K562 (cell line): ENCODE measurements around the gene LRRC26. TPM values are rescaled to one million over a fixed set of nuclear protein-coding genes. Genes with fewer than 3 reads are reported as not detected.

Experiments used
- ATAC-seq: fragments of 200-7000 bp; cut with Tn5 transposase; 3 replicates; pipeline ENCODE4 v1.9.1; 2020; ENCODE audit warnings: moderate library complexity
- BruUV-seq: library from RNA; stranded (reverse); fragments of 400-500 nt; replicated peaks from 2 replicates; lab custom pipeline; 2021; lab: Mats Ljungman, UMichigan
- CTCF ChIA-PET: fragments of 300-600 bp; formaldehyde crosslinking; extraction: SDS; loops from one replicate; lab custom pipeline; 2021; ENCODE audit warnings: low intra/inter-chr PET ratio; lab: Yijun Ruan, JAX
- POLR2A ChIA-PET: fragments of 300-600, 350-650 bp; sonication (Branson Sonifier 250); formaldehyde crosslinking; extraction: SDS; loops from one replicate; lab custom pipeline; 2021; ENCODE audit warnings: antibody characterized with exemption, inconsistent platforms; lab: Yijun Ruan, JAX
- DNase-seq, 4 experiments: peaks; one replicate each; pipeline versions ENCODE4 v3.0.0 to v3.0.0-alpha.2; 2011 to 2018; ENCODE audit warnings: low spot score in 3 of 4, mixed read lengths in 3 of 4; ENCODE audit errors: extremely low read depth in 1 of 4
- FAIRE-seq: peaks from 2 replicates; lab custom pipeline; 2011; peaks lifted over from hg19 to GRCh38; lab: Jason Lieb, UNC
- H2AFZ ChIP-seq: 2 replicates; pipeline ENCODE4 v1.6.0; 2011; ENCODE audit warnings: low read depth, low read length, control low read depth, inconsistent platforms
- H3K27ac ChIP-seq: fragments of 200-600 bp; 3 replicates; pipeline ENCODE4 v1.8.0; 2011; ENCODE audit warnings: low read depth, mild to moderate bottlenecking, control low read depth, inconsistent platforms, low read length, moderate library complexity, mixed read lengths; ENCODE audit errors: extremely low read depth
- H3K27me3 ChIP-seq, 2 experiments: fragments of 300-600 bp in 1 of 2; 2 replicates in 1 of 2; 3 replicates in 1 of 2; pipeline versions ENCODE4 v1.6.0 to v1.8.0; 2011; ENCODE audit warnings: inconsistent platforms in 2 of 2, low read length in 2 of 2, mild to moderate bottlenecking in 1 of 2, mixed read lengths in 1 of 2, moderate library complexity in 1 of 2; ENCODE audit not compliant: control insufficient read depth in 2 of 2, insufficient read depth in 2 of 2
- H3K36me3 ChIP-seq: fragments of 300-600 bp; 3 replicates; pipeline ENCODE4 v1.8.0; 2011; ENCODE audit warnings: mild to moderate bottlenecking, low read length, inconsistent platforms; ENCODE audit not compliant: control insufficient read depth, insufficient read depth
- H3K4me1 ChIP-seq, 2 experiments: fragments of 200-600 bp in 1 of 2; replicated peaks in 1 of 2; 2 replicates in 1 of 2; 3 replicates in 1 of 2; pipeline versions ENCODE4 v1.5.1 to v1.8.0; 2011; ENCODE audit warnings: inconsistent platforms in 2 of 2, low read length in 2 of 2, mild to moderate bottlenecking in 1 of 2, mixed read lengths in 1 of 2, moderate library complexity in 1 of 2; ENCODE audit not compliant: control insufficient read depth in 2 of 2, insufficient read depth in 2 of 2
- H3K4me2 ChIP-seq: 2 replicates; pipeline ENCODE4 v1.6.1; 2011; ENCODE audit warnings: low read length, control low read depth, inconsistent platforms, mixed read lengths; ENCODE audit not compliant: insufficient read depth
- H3K4me3 ChIP-seq: fragments of 200-600 bp; sonication (generic), shearing (Covaris generic); 2 replicates; pipeline ENCODE4 v1.5.1; 2016; ENCODE audit warnings: control low read depth, inconsistent platforms
- H3K79me2 ChIP-seq: fragments of 200-600 bp; 3 replicates; pipeline ENCODE4 v1.8.0; 2011; ENCODE audit warnings: low read length, inconsistent platforms; ENCODE audit not compliant: control insufficient read depth, insufficient read depth
- H3K9ac ChIP-seq, 2 experiments: 2 replicates each; pipeline versions ENCODE4 v1.6.0 to v1.6.1; 2011; ENCODE audit warnings: low read depth in 2 of 2, low read length in 2 of 2, control low read depth in 1 of 2, inconsistent platforms in 1 of 2, mild to moderate bottlenecking in 1 of 2, mixed read lengths in 1 of 2; ENCODE audit not compliant: insufficient read depth in 1 of 2
- H3K9me1 ChIP-seq: one replicate; pipeline ENCODE4 v1.6.0; 2011; ENCODE audit warnings: inconsistent platforms, mild to moderate bottlenecking, low read length, moderate library complexity; ENCODE audit not compliant: control insufficient read depth, insufficient read depth
- H3K9me3 ChIP-seq: replicated peaks from 2 replicates; pipeline ENCODE4 v1.5.1; 2011; ENCODE audit warnings: low read depth, low read length, inconsistent platforms; ENCODE audit not compliant: control insufficient read depth, insufficient read depth
- H4K20me1 ChIP-seq: replicated peaks from 2 replicates; pipeline ENCODE4 v1.6.1; 2011; ENCODE audit warnings: low read length, inconsistent platforms, mixed read lengths; ENCODE audit not compliant: control insufficient read depth, insufficient read depth
- BCOR ChIP-seq: fragments of 450-650 bp; IDR thresholded peaks from 2 replicates; pipeline ENCODE4 v1.6.1; 2016
- CBX1 ChIP-seq: sonication (generic); IDR thresholded peaks from 2 replicates; pipeline ENCODE4 v1.6.1; 2016; ENCODE audit warnings: antibody characterized with exemption, low read depth, mild to moderate bottlenecking
- CHCHD3 ChIP-seq: fragments of 250-450 bp; sonication (Bioruptor Pico); IDR thresholded peaks from 2 replicates; pipeline ENCODE4 v2.1.2; 2022; ENCODE audit warnings: mild to moderate bottlenecking
- CREM ChIP-seq: IDR thresholded peaks from 2 replicates; pipeline ENCODE4 v1.6.1; 2014; ENCODE audit warnings: antibody characterized with exemption, low read depth
- CXXC5 ChIP-seq: fragments of 250-450 bp; sonication (Bioruptor Pico); IDR thresholded peaks from 2 replicates; pipeline ENCODE4 v1.8.0; 2022; ENCODE audit warnings: inconsistent platforms, mild to moderate bottlenecking, moderate library complexity
- E2F4 ChIP-seq: sonication (generic); formaldehyde crosslinking; IDR thresholded peaks from 2 replicates; pipeline ENCODE4 v1.8.0; 2022; ENCODE audit warnings: mild to moderate bottlenecking, low read depth, missing genetic modification reagents
- E2F6 ChIP-seq, 2 experiments: IDR thresholded peaks; 2 replicates each; pipeline ENCODE4 v1.6.1; 2011; ENCODE audit warnings: borderline replicate concordance in 1 of 2, control low read depth in 1 of 2, low read depth in 1 of 2, low read length in 1 of 2, mild to moderate bottlenecking in 1 of 2, mixed read lengths in 1 of 2, moderate library complexity in 1 of 2; ENCODE audit not compliant: insufficient read depth in 1 of 2, insufficient read length in 1 of 2, poor library complexity in 1 of 2, severe bottlenecking in 1 of 2; ENCODE audit errors: extremely low read depth in 1 of 2
- ESRRB ChIP-seq: fragments of 250-450 bp; sonication (Bioruptor Pico); IDR thresholded peaks from 2 replicates; pipeline ENCODE4 v1.5.0; 2020; ENCODE audit warnings: mild to moderate bottlenecking, moderate library complexity, borderline replicate concordance
- HDAC6 ChIP-seq: IDR thresholded peaks from 2 replicates; pipeline ENCODE4 v1.6.1; 2012; ENCODE audit warnings: low read depth, mild to moderate bottlenecking, control low read depth, inconsistent platforms, low read length, moderate library complexity
- HLTF ChIP-seq: fragments of 450-650 bp; IDR thresholded peaks from 2 replicates; pipeline ENCODE4 v1.6.1; 2016
- SIN3B ChIP-seq: fragments of 450-650 bp; IDR thresholded peaks from 2 replicates; pipeline ENCODE4 v1.6.1; 2017; ENCODE audit warnings: low read depth, mild to moderate bottlenecking, moderate library complexity
- TAL1 ChIP-seq: fragments of 450-650 bp; IDR thresholded peaks from 2 replicates; pipeline ENCODE4 v1.6.1; 2016; ENCODE audit warnings: mild to moderate bottlenecking
- TEAD1 ChIP-seq, 2 experiments: fragments of 450-650 bp in 1 of 2; sonication (generic) in 1 of 2; formaldehyde crosslinking; IDR thresholded peaks; 2 replicates each; pipeline versions ENCODE4 v1.4.0 to v1.8.0; 2020 to 2022; ENCODE audit warnings: mild to moderate bottlenecking in 2 of 2, missing genetic modification reagents in 1 of 2
- U2AF1 ChIP-seq: fragments of 200-400 bp; formaldehyde crosslinking; optimal IDR thresholded peaks from 2 replicates; pipeline ENCODE3; 2017; ENCODE audit warnings: mild to moderate bottlenecking, low read depth, low read length, moderate library complexity
- UBTF ChIP-seq, 2 experiments: IDR thresholded peaks; 2 replicates each; pipeline ENCODE4 v1.6.1; 2012; ENCODE audit warnings: improper control_type of control experiment in 2 of 2, low read depth in 2 of 2, low read length in 2 of 2, borderline replicate concordance in 1 of 2
- ZNF239 ChIP-seq: fragments of 250-450 bp; sonication (Bioruptor Pico); IDR thresholded peaks from 2 replicates; pipeline ENCODE4 v1.4.0; 2020; ENCODE audit warnings: mild to moderate bottlenecking
- ZNF764 ChIP-seq: fragments of 250-450 bp; sonication (Bioruptor Pico); IDR thresholded peaks from 2 replicates; pipeline ENCODE4 v1.4.0; 2020; ENCODE audit warnings: low read depth, mild to moderate bottlenecking, moderate library complexity
- WGBS: fragments of 100-300 bp; shearing (Covaris generic); methylation state at CpG from one replicate; pipeline ENCODE4 v1.1.6; 2016; ENCODE audit warnings: low coverage, mixed read lengths; ENCODE audit not compliant: insufficient coverage; ENCODE audit errors: missing lambda C conversion rate; 5-methylcytosine and 5-hydroxymethylcytosine counted together
- in situ Hi-C: fragments of 300-500 bp; cut with MboI; formaldehyde crosslinking; loops from 4 replicates; pipeline ENCODE4 v1.15.0; 2018; ENCODE audit warnings: inconsistent platforms, mixed read lengths
- intact Hi-C: fragments of 100-400 bp; cut with micrococcal nuclease; formaldehyde crosslinking; loops from 2 replicates; pipeline ENCODE4 v1.14.2; 2022
- polyA plus RNA-seq, 8 experiments: library from polyadenylated mRNA; depleted of rRNA in 4 of 8; stranded (reverse) in 5 of 8; unstranded in 3 of 8; fragments of >200 nt; fragmentation: Nextera tagmentation in 2 of 8; fragmentation: Illumina TruSeq in 1 of 8; extraction: Ambion mirVana in 2 of 8; extraction: Trizol in 1 of 8; gene quantifications; 2 replicates each; pipeline versions ENCODE4 v1.2.1 to v1.2.3, GENCODE V29; 2011 to 2014; ENCODE audit warnings: inconsistent platforms in 1 of 8, missing spikeins in 1 of 8
- total RNA-seq, 7 experiments: library from RNA; depleted of rRNA in 6 of 7; stranded (reverse); fragments of >200 nt in 6 of 7; fragmentation: Illumina TruSeq in 2 of 7; extraction: Trizol in 2 of 7; gene quantifications; 2 replicates each; pipeline versions ENCODE4 v1.2.1 to v1.2.3, GENCODE V29; 2011 to 2021; ENCODE audit warnings: low replicate concordance in 1 of 7

The LRRC26 gene
- total and polyA plus RNA-seq, 9 of the 15 experiments (the other 6 are each of a cell fraction or from before 2014, with no cell fraction given): not detected

GRCh38 chr9:137130176-137130755, 39.6 kb downstream of the LRRC26 start:
- peak; percentile 47 for ATAC-seq
- TF ChIP-seq SIN3B (no peak), TAL1 (no peak), ZNF764 (no peak), HLTF (no peak), ZNF239 (CRISPR knock-in tag) (no peak), ESRRB (CRISPR knock-in tag) (no peak), E2F6 (IDR thresholded peaks at IDR 0.05; ENCODE audit: borderline replicate concordance in 1 of 2, extremely low read depth in 1 of 2, insufficient read depth in 1 of 2, insufficient read length in 1 of 2, low read depth in 1 of 2, low read length in 1 of 2, poor library complexity in 1 of 2, severe bottlenecking in 1 of 2) (peak in 1 of 2 experiments; percentile 29), HDAC6 (no peak), E2F4 (0 out of 2 replicates have a peak, but pooled peaks have one; percentile 26), CHCHD3 (CRISPR knock-in tag) (no peak), CREM (0 out of 2 replicates have a peak, but pooled peaks have one; percentile 7), TEAD1 (CRISPR knock-in tag; IDR thresholded peaks at IDR 0.05) (peak in 1 of 2 experiments; percentile 38; a peak in 1 of 4 replicates), BCOR (0 out of 2 replicates have a peak, but pooled peaks have one; percentile 29), U2AF1 (peak; percentile 12), CXXC5 (CRISPR knock-in tag) (no peak), CBX1 (0 out of 2 replicates have a peak, but pooled peaks have one; percentile 14), UBTF (IDR thresholded peaks at IDR 0.05; ENCODE audit: borderline replicate concordance in 1 of 2, low read depth in 2 of 2, low read length in 2 of 2) (peak in 1 of 2 experiments; percentile 71; a peak in 2 of 4 replicates)

More at GRCh38 chr9:137130176-137130755, 39.6 kb downstream of the LRRC26 start:
- Histone ChIP-seq H2AFZ (peak overlapping the region; percentile 99), H3K4me2 (peak overlapping the region; percentile 100), H3K4me3 (peak overlapping the region; percentile 91), H3K79me2 (peaks cover 35% of the 10 kb centered on the region), H3K9ac (peak overlapping the region; percentile 84 to 100), H4K20me1 (no peaks in the 10 kb centered on the region), H3K9me1 (no peaks in the 10 kb centered on the region), H3K4me1 (peaks cover 12 to 37% of the 10 kb centered on the region in 2 experiments; a peak in 4 of 5 replicates), H3K27me3 (no peaks in the 10 kb centered on the region), H3K9me3 (no peaks in the 10 kb centered on the region), H3K36me3 (peaks cover 2% of the 10 kb centered on the region; the same call in 1 of the 3 replicates), H3K27ac (peak overlapping the region; percentile 78)
- FAIRE-seq: no peak
- DNase-seq: peak in 1 of 4 experiments; percentile 48
- ChIA-PET CTCF (no interaction called here), POLR2A (interaction anchor here (0.6 to 2.3 kb wide), 18 partner anchors 7 to 308 kb away, joined by 3 to 23 read pairs (median 4); partner anchors contain the start of genes GRIN1, MAN1B1, NRARP and SAPCD2)
- intact Hi-C loops (no loop called here), in situ Hi-C loops (no loop called here)
- WGBS: 5% methylated on average over 41 of the region's 58 CpGs
- BruUV-seq: TSS peak; percentile 56
